Liver (tissue), 9 donors: Measurements from ENCODE around the gene DMD. TPM values are rescaled to one million over a fixed set of nuclear protein-coding genes. Genes with fewer than 3 reads are reported as not detected.

Experiments used
- DNase-seq: peaks from one replicate; pipeline ENCODE4 v3.0.0-alpha.2; 2017; ENCODE audit warnings: low spot score
- H3K27ac ChIP-seq, 2 donors: one replicate each; pipeline ENCODE4 v1.7.0; 2013; ENCODE audit warnings: inconsistent platforms in 2 of 2, low read length in 2 of 2, control low read depth in 1 of 2, low read depth in 1 of 2, mild to moderate bottlenecking in 1 of 2
- H3K27me3 ChIP-seq, 4 donors: one replicate each; pipeline versions ENCODE4 v1.6.1 to v1.7.0; 2013; ENCODE audit warnings: low read length in 3 of 4, inconsistent platforms in 1 of 4, mild to moderate bottlenecking in 1 of 4, moderate library complexity in 1 of 4; ENCODE audit not compliant: control insufficient read depth in 4 of 4, insufficient read depth in 4 of 4
- H3K36me3 ChIP-seq, 4 donors: one replicate each; pipeline versions ENCODE4 v1.6.1 to v1.7.0; 2013; ENCODE audit warnings: low read length in 3 of 4, mild to moderate bottlenecking in 3 of 4, low read depth in 1 of 4, moderate library complexity in 1 of 4; ENCODE audit not compliant: control insufficient read depth in 4 of 4, insufficient read depth in 3 of 4
- H3K4me1 ChIP-seq, 4 donors: one replicate each; pipeline versions ENCODE4 v1.6.1 to v1.7.0; 2013; ENCODE audit warnings: low read length in 3 of 4, mild to moderate bottlenecking in 3 of 4, moderate library complexity in 1 of 4; ENCODE audit not compliant: control insufficient read depth in 4 of 4, insufficient read depth in 4 of 4
- H3K4me3 ChIP-seq, 3 donors: one replicate each; pipeline versions ENCODE4 v1.6.1 to v1.7.0; 2013; ENCODE audit warnings: low read length in 3 of 3, control low read depth in 1 of 3, low read depth in 1 of 3, mild to moderate bottlenecking in 1 of 3
- H3K9ac ChIP-seq, 2 donors: one replicate each; pipeline ENCODE4 v1.7.0; 2013; ENCODE audit warnings: low read length in 2 of 2, mild to moderate bottlenecking in 2 of 2, moderate library complexity in 2 of 2, control low read depth in 1 of 2, low read depth in 1 of 2
- H3K9me3 ChIP-seq, 4 donors: one replicate each; pipeline versions ENCODE4 v1.6.1 to v1.7.0; 2013; ENCODE audit warnings: low read length in 3 of 4; ENCODE audit not compliant: control insufficient read depth in 4 of 4
- ATF3 ChIP-seq: IDR thresholded peaks from 2 replicates; pipeline ENCODE4 v1.6.1; 2016; ENCODE audit warnings: antibody characterized with exemption
- EGR1 ChIP-seq, 2 donors: IDR thresholded peaks; 2 replicates each; pipeline ENCODE4 v1.6.1; 2016 to 2018; ENCODE audit warnings: antibody characterized with exemption in 2 of 2, low read depth in 2 of 2
- FOXA1 ChIP-seq: IDR thresholded peaks from 2 replicates; pipeline ENCODE4 v1.6.1; 2016; ENCODE audit warnings: antibody characterized with exemption
- FOXA2 ChIP-seq: IDR thresholded peaks from 2 replicates; pipeline ENCODE4 v1.6.1; 2016; ENCODE audit warnings: antibody characterized with exemption
- GABPA ChIP-seq, 2 donors: IDR thresholded peaks in 1 of 2; conservative IDR thresholded peaks in 1 of 2; 2 replicates each; pipeline ENCODE4 v1.6.1; 2016; ENCODE audit warnings: antibody characterized with exemption in 2 of 2, mild to moderate bottlenecking in 1 of 2, moderate library complexity in 1 of 2
- HNF4A ChIP-seq, 2 donors: conservative IDR thresholded peaks; 2 replicates each; pipeline ENCODE4 v1.6.1; 2016; ENCODE audit warnings: antibody characterized with exemption in 2 of 2, mild to moderate bottlenecking in 2 of 2
- HNF4G ChIP-seq: IDR thresholded peaks from 2 replicates; pipeline ENCODE4 v1.6.1; 2016; ENCODE audit warnings: antibody characterized with exemption
- JUND ChIP-seq, 2 donors: IDR thresholded peaks; 2 replicates each; pipeline ENCODE4 v1.6.1; 2016; ENCODE audit warnings: antibody characterized with exemption in 2 of 2
- NR2F2 ChIP-seq: IDR thresholded peaks from 2 replicates; pipeline ENCODE4 v1.6.1; 2016; ENCODE audit warnings: antibody characterized with exemption
- RAD21 ChIP-seq, 2 donors: IDR thresholded peaks; 2 replicates each; pipeline ENCODE4 v1.6.1; 2016; ENCODE audit warnings: antibody characterized with exemption in 2 of 2, mild to moderate bottlenecking in 2 of 2
- RXRA ChIP-seq, 2 donors: IDR thresholded peaks; 2 replicates each; pipeline ENCODE4 v1.6.1; 2017 to 2018; ENCODE audit warnings: antibody characterized with exemption in 2 of 2, mild to moderate bottlenecking in 1 of 2
- SP1 ChIP-seq: IDR thresholded peaks from 2 replicates; pipeline ENCODE4 v1.6.1; 2018; ENCODE audit warnings: antibody characterized with exemption, mild to moderate bottlenecking
- TAF1 ChIP-seq: conservative IDR thresholded peaks from 2 replicates; pipeline ENCODE4 v1.6.1; 2016; ENCODE audit warnings: antibody characterized with exemption, mild to moderate bottlenecking
- YY1 ChIP-seq: IDR thresholded peaks from 2 replicates; pipeline ENCODE4 v1.6.1; 2016; ENCODE audit warnings: antibody characterized with exemption, mild to moderate bottlenecking
- WGBS: extraction: QIAGEN DNeasy Blood & Tissue Kit; methylation state at CpG from one replicate; pipeline ENCODE4 v1.1.7; 2013; 5-methylcytosine and 5-hydroxymethylcytosine counted together
- polyA plus RNA-seq, 2 donors: library from polyadenylated mRNA; stranded (reverse) in 1 of 2; unstranded in 1 of 2; fragments of 200-250 nt in 1 of 2; fragments of >200 nt in 1 of 2; fragmentation: Nextera tagmentation in 1 of 2; extraction: Ambion mirVana in 1 of 2; gene quantifications; one replicate each; pipeline versions ENCODE4 v1.2.1 to v1.2.3, GENCODE V29; 2013 to 2015
- total RNA-seq, 2 donors: library from RNA; depleted of rRNA; stranded (reverse); fragments of >200 nt; gene quantifications; one replicate each; pipeline ENCODE4 v1.2.3, GENCODE V29; 2014
- TF ChIP-seq, protein P1 (sequence below): IDR thresholded peaks from 2 replicates; pipeline ENCODE4 v1.6.1; 2016; ENCODE audit warnings: antibody characterized with exemption, mild to moderate bottlenecking
- TF ChIP-seq, protein P2 (sequence below): IDR thresholded peaks from 2 replicates; pipeline ENCODE4 v1.6.1; 2016; ENCODE audit warnings: antibody characterized with exemption
- TF ChIP-seq, protein P3 (sequence below): IDR thresholded peaks from 2 replicates; pipeline ENCODE4 v1.6.1; 2016; ENCODE audit warnings: antibody characterized with exemption
- TF ChIP-seq, protein P4 (sequence below): fragments of 150-350 bp; IDR thresholded peaks from 2 replicates; pipeline ENCODE4 v1.5.1; 2017; ENCODE audit warnings: improper control_type of control experiment, low read depth, low read length; ENCODE audit not compliant: missing input control
- donor health status: healthy.
- donor health status: healthy.
- donor health status: healthy.
- donor health status: healthy.
- donor health status: healthy.

Gene DMD
- total and polyA plus RNA-seq, 4 donors = 14.6 to 61.9 (median 23.9) TPM

DNA sequence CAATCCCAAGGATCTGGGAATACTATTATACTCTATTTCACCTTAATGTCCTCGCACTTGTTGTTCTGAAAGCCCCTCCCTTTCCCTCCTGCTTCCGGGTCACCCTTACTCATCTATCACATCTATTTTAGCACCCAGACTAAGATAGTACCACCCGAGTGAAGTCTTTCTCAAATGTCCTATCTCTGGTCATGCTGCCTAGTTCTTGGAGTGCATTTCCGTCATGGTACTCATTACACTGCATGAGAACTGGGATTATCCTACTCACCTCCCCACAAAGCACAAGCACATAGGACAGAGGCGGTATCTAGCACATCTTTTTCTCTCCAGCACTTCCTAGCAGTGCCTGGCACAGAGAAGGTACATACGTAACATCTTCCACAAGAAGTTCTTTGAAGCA, 1195.2 kb downstream of the DMD start (continued):
- TF ChIP-seq, protein P1, sequence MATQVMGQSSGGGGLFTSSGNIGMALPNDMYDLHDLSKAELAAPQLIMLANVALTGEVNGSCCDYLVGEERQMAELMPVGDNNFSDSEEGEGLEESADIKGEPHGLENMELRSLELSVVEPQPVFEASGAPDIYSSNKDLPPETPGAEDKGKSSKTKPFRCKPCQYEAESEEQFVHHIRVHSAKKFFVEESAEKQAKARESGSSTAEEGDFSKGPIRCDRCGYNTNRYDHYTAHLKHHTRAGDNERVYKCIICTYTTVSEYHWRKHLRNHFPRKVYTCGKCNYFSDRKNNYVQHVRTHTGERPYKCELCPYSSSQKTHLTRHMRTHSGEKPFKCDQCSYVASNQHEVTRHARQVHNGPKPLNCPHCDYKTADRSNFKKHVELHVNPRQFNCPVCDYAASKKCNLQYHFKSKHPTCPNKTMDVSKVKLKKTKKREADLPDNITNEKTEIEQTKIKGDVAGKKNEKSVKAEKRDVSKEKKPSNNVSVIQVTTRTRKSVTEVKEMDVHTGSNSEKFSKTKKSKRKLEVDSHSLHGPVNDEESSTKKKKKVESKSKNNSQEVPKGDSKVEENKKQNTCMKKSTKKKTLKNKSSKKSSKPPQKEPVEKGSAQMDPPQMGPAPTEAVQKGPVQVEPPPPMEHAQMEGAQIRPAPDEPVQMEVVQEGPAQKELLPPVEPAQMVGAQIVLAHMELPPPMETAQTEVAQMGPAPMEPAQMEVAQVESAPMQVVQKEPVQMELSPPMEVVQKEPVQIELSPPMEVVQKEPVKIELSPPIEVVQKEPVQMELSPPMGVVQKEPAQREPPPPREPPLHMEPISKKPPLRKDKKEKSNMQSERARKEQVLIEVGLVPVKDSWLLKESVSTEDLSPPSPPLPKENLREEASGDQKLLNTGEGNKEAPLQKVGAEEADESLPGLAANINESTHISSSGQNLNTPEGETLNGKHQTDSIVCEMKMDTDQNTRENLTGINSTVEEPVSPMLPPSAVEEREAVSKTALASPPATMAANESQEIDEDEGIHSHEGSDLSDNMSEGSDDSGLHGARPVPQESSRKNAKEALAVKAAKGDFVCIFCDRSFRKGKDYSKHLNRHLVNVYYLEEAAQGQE = no peak
- TF ChIP-seq, protein P2, sequence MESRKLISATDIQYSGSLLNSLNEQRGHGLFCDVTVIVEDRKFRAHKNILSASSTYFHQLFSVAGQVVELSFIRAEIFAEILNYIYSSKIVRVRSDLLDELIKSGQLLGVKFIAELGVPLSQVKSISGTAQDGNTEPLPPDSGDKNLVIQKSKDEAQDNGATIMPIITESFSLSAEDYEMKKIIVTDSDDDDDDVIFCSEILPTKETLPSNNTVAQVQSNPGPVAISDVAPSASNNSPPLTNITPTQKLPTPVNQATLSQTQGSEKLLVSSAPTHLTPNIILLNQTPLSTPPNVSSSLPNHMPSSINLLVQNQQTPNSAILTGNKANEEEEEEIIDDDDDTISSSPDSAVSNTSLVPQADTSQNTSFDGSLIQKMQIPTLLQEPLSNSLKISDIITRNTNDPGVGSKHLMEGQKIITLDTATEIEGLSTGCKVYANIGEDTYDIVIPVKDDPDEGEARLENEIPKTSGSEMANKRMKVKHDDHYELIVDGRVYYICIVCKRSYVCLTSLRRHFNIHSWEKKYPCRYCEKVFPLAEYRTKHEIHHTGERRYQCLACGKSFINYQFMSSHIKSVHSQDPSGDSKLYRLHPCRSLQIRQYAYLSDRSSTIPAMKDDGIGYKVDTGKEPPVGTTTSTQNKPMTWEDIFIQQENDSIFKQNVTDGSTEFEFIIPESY = no peak
- no peak for TF ChIP-seq FOXA2
- TF ChIP-seq TAF1 = no peak
- no peak for TF ChIP-seq YY1

DNA sequence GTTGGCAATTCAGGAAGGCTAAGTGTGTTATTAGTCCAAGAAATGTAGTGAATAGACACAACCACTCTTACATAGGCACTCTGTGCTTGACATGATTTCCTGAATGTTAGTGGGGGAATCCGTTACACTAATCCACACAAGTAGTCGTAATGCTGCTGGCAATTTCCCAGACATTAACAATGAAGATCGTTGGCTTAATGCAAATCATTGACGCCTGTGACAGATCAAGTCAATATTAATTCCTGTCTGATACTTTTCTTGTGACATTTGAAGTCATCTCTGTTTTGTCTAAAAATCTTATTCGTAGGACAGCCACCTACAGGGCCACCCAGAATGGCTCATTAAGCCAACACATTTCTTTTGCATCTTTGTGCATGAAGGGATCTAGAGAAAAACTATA, 1200.4 kb downstream of the DMD start:
- no peak overlapping the region for H3K27ac ChIP-seq
- TF ChIP-seq SP1 (no peak), YY1 (no peak), RXRA (IDR thresholded peaks at IDR 0.05) (no peak), EGR1 (IDR thresholded peaks at IDR 0.05; ENCODE audit: low read depth in 2 of 2) (no peak), ATF3 (no peak), TAF1 (no peak), HNF4A (conservative IDR thresholded peaks at IDR 0.05) (no peak), HNF4G (no peak), FOXA1 (no peak), NR2F2 (no peak), GABPA (IDR thresholded peaks at IDR 0.05 in 1 of 2, conservative IDR thresholded peaks at IDR 0.05 in 1 of 2) (no peak), RAD21 (IDR thresholded peaks at IDR 0.05) (no peak), FOXA2 (no peak), JUND (IDR thresholded peaks at IDR 0.05) (no peak)
- TF ChIP-seq, protein P3, sequence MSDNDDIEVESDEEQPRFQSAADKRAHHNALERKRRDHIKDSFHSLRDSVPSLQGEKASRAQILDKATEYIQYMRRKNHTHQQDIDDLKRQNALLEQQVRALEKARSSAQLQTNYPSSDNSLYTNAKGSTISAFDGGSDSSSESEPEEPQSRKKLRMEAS = no peak
- TF ChIP-seq, protein P4, sequence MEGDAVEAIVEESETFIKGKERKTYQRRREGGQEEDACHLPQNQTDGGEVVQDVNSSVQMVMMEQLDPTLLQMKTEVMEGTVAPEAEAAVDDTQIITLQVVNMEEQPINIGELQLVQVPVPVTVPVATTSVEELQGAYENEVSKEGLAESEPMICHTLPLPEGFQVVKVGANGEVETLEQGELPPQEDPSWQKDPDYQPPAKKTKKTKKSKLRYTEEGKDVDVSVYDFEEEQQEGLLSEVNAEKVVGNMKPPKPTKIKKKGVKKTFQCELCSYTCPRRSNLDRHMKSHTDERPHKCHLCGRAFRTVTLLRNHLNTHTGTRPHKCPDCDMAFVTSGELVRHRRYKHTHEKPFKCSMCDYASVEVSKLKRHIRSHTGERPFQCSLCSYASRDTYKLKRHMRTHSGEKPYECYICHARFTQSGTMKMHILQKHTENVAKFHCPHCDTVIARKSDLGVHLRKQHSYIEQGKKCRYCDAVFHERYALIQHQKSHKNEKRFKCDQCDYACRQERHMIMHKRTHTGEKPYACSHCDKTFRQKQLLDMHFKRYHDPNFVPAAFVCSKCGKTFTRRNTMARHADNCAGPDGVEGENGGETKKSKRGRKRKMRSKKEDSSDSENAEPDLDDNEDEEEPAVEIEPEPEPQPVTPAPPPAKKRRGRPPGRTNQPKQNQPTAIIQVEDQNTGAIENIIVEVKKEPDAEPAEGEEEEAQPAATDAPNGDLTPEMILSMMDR = no peak
- TF ChIP-seq, protein P1 = no peak
- TF ChIP-seq, protein P2 = no peak
- no peak for DNase-seq
- H3K27me3 ChIP-seq = no peaks in the 10 kb centered on the region
- no peak overlapping the region for H3K4me3 ChIP-seq
- H3K36me3 ChIP-seq = no peaks in the 10 kb centered on the region
- 95% methylated on average over 5 of the region's 5 CpGs for WGBS
- H3K9ac ChIP-seq = no peak overlapping the region
- peaks cover 0 to 5% (median under 1%) of the 10 kb centered on the region in 4 donors for H3K4me1 ChIP-seq
- H3K9me3 ChIP-seq = no peaks in the 10 kb centered on the region
